A549 (cell line): ENCODE results near the gene ZNF821. TPM values are rescaled to one million over a fixed set of nuclear protein-coding genes. Genes with fewer than 3 reads are reported as not detected.

ENCODE experiments used
- ATAC-seq, 2 experiments: fragments of 200-7000 bp in 1 of 2; fragments of >200 bp in 1 of 2; cut with Nextera tagmentation in 1 of 2; cut with Tn5 transposase in 1 of 2; 3 replicates each; pipeline versions ENCODE4 v1.8.0 to v1.9.1; 2018 to 2020; ENCODE audit warnings: mild to moderate bottlenecking in 1 of 2, moderate library complexity in 1 of 2
- CTCF ChIA-PET: fragments of 300-600 bp; sonication (Branson Sonifier 250); formaldehyde crosslinking; extraction: SDS; loops from one replicate; lab custom pipeline; 2021; ENCODE audit warnings: antibody characterized with exemption, inconsistent platforms; lab: Yijun Ruan, JAX
- POLR2A ChIA-PET: fragments of 350-600 bp; formaldehyde crosslinking; extraction: SDS; loops from one replicate; lab custom pipeline; 2021; ENCODE audit warnings: antibody characterized with exemption, inconsistent platforms; lab: Yijun Ruan, JAX
- DNase-seq, 2 experiments: peaks; one replicate each; pipeline versions ENCODE4 v3.0.0 to v3.0.0-alpha.2; 2011 to 2016; ENCODE audit warnings: low read depth in 1 of 2, low spot score in 1 of 2
- FAIRE-seq: peaks from 2 replicates; lab custom pipeline; 2011; peaks lifted over from hg19 to GRCh38; lab: Jason Lieb, UNC
- H3K27ac ChIP-seq, 2 experiments: fragments of >200 bp; sonication (Bioruptor Twin); formaldehyde crosslinking; 3 replicates each; pipeline ENCODE4 v1.5.1; 2016 to 2017
- H3K4me1 ChIP-seq: fragments of >200 bp; sonication (Bioruptor Twin); formaldehyde crosslinking; 3 replicates; pipeline ENCODE4 v1.6.1; 2016
- H3K4me2 ChIP-seq: fragments of >200 bp; sonication (Bioruptor Twin); formaldehyde crosslinking; 3 replicates; pipeline ENCODE4 v1.6.1; 2016
- H3K4me3 ChIP-seq: fragments of >200 bp; sonication (Bioruptor Twin); formaldehyde crosslinking; 3 replicates; pipeline ENCODE4 v1.5.1; 2016
- H3K9me3 ChIP-seq: fragments of >200 bp; sonication (Bioruptor Twin); formaldehyde crosslinking; 3 replicates; pipeline ENCODE4 v1.6.1; 2016
- CBX2 ChIP-seq: fragments of 200-600 bp; sonication (generic); IDR thresholded peaks from 2 replicates; pipeline ENCODE4 v1.6.1; 2016; ENCODE audit warnings: low read depth, mild to moderate bottlenecking, borderline replicate concordance
- CBX8 ChIP-seq: fragments of 200-600 bp; sonication (generic); IDR thresholded peaks from 2 replicates; pipeline ENCODE4 v1.6.1; 2016
- CEBPB ChIP-seq, 2 experiments: fragments of >200 bp in 1 of 2; sonication (Bioruptor Twin) in 1 of 2; formaldehyde crosslinking in 1 of 2; IDR thresholded peaks; 2 replicates each; pipeline ENCODE4 v1.6.1; 2012 to 2016
- FOSB ChIP-seq: fragments of 250-450 bp; sonication (Bioruptor Pico); IDR thresholded peaks from 2 replicates; pipeline ENCODE4 v1.5.0; 2020; ENCODE audit warnings: mild to moderate bottlenecking, moderate library complexity
- HDAC2 ChIP-seq: fragments of 200-600 bp; sonication (generic); IDR thresholded peaks from 2 replicates; pipeline ENCODE4 v1.6.1; 2016
- HEYL ChIP-seq: fragments of 250-450 bp; sonication (Bioruptor Pico); IDR thresholded peaks from 2 replicates; pipeline ENCODE4 v1.8.0; 2021; ENCODE audit warnings: mild to moderate bottlenecking, moderate library complexity
- HOXB13 ChIP-seq: fragments of 250-450 bp; sonication (Bioruptor Pico); IDR thresholded peaks from 2 replicates; pipeline ENCODE4 v1.5.0; 2020; ENCODE audit warnings: low read depth, mild to moderate bottlenecking, moderate library complexity
- JUN ChIP-seq, 2 experiments: fragments of >200 bp; sonication (Bioruptor Twin); formaldehyde crosslinking; IDR thresholded peaks; 2 replicates in 1 of 2; 3 replicates in 1 of 2; pipeline ENCODE4 v1.6.1; 2016 to 2017
- MAZ ChIP-seq: fragments of 150-350 bp; IDR thresholded peaks from 2 replicates; pipeline ENCODE4 v1.6.1; 2014; ENCODE audit warnings: antibody characterized with exemption, low read depth, low read length, borderline replicate concordance
- MYC ChIP-seq: IDR thresholded peaks from 2 replicates; pipeline ENCODE4 v1.6.1; 2012; ENCODE audit warnings: mild to moderate bottlenecking, inconsistent platforms, low read length, improper control_type of control experiment, borderline replicate concordance
- NFE2L2 ChIP-seq: fragments of 150-350 bp; conservative IDR thresholded peaks from 2 replicates; pipeline ENCODE4 v1.6.1; 2014; ENCODE audit warnings: low read length
- NPAS2 ChIP-seq: fragments of 250-450 bp; sonication (Bioruptor Pico); IDR thresholded peaks from 2 replicates; pipeline ENCODE4 v1.8.0; 2022; ENCODE audit warnings: mild to moderate bottlenecking, moderate library complexity, borderline replicate concordance
- NR3C1 ChIP-seq: fragments of >200 bp; sonication (Bioruptor Twin); formaldehyde crosslinking; IDR thresholded peaks from 3 replicates; pipeline ENCODE4 v1.6.1; 2017
- POLR2AphosphoS2 ChIP-seq: conservative IDR thresholded peaks from 2 replicates; pipeline ENCODE4 v1.6.1; 2012; ENCODE audit warnings: low read length, improper control_type of control experiment, inconsistent platforms
- RNF2 ChIP-seq: fragments of 200-600 bp; sonication (generic); IDR thresholded peaks from 2 replicates; pipeline ENCODE4 v1.6.1; 2016; ENCODE audit warnings: low read depth, mild to moderate bottlenecking, antibody characterized with exemption, moderate library complexity, borderline replicate concordance
- SREBF2 ChIP-seq: fragments of 450-650 bp; IDR thresholded peaks from 2 replicates; pipeline ENCODE4 v1.6.1; 2014; ENCODE audit warnings: mild to moderate bottlenecking, moderate library complexity
- ZC3H11A ChIP-seq: fragments of 450-650 bp; IDR thresholded peaks from 2 replicates; pipeline ENCODE4 v1.6.1; 2014; ENCODE audit warnings: antibody characterized with exemption, mild to moderate bottlenecking
- ZNF302 ChIP-seq: fragments of 250-450 bp; sonication (Bioruptor Pico); IDR thresholded peaks from 2 replicates; pipeline ENCODE4 v1.9.0; 2021; ENCODE audit warnings: inconsistent platforms, mild to moderate bottlenecking, moderate library complexity
- WGBS: methylation state at CpG from one replicate; pipeline ENCODE4 v1.1.6; 2017; ENCODE audit errors: missing lambda C conversion rate; 5-methylcytosine and 5-hydroxymethylcytosine counted together
- polyA plus RNA-seq, 4 experiments: library from polyadenylated mRNA; depleted of rRNA in 3 of 4; stranded (reverse); fragments of >200 nt; fragmentation: RNase III in 1 of 4; extraction: RNeasy Plus Mini Kit Qiagen cat#74134 plus additional on column Dnase treatment in 1 of 4; gene quantifications; 2 replicates in 3 of 4; 3 replicates in 1 of 4; pipeline ENCODE4 v1.2.3, GENCODE V29; 2011 to 2017
- TF ChIP-seq, protein P1 (sequence below): fragments of 150-350 bp; IDR thresholded peaks from 2 replicates; pipeline ENCODE4 v1.6.1; 2014; ENCODE audit warnings: low read depth, mild to moderate bottlenecking, low read length
- TF ChIP-seq, protein P2 (sequence below): IDR thresholded peaks from 2 replicates; pipeline ENCODE4 v1.6.1; 2012; ENCODE audit warnings: low read depth, borderline replicate concordance
- TF ChIP-seq, protein P3 (sequence below): fragments of >200 bp; sonication (Bioruptor Twin); formaldehyde crosslinking; IDR thresholded peaks from 2 replicates; pipeline ENCODE4 v1.6.1; 2016
- TF ChIP-seq, protein P4 (sequence below): fragments of 200-600 bp; sonication (generic); IDR thresholded peaks from 2 replicates; pipeline ENCODE4 v1.6.1; 2016; ENCODE audit warnings: antibody characterized with exemption, mild to moderate bottlenecking, moderate library complexity
- TF ChIP-seq, protein P5 (sequence below): IDR thresholded peaks from 2 replicates; pipeline ENCODE4 v1.6.1; 2012

The ZNF821 gene
- polyA plus RNA-seq, 2 of the 4 experiments (the other 2 are of a cell fraction), result 3.8 to 4.5 TPM

DNA sequence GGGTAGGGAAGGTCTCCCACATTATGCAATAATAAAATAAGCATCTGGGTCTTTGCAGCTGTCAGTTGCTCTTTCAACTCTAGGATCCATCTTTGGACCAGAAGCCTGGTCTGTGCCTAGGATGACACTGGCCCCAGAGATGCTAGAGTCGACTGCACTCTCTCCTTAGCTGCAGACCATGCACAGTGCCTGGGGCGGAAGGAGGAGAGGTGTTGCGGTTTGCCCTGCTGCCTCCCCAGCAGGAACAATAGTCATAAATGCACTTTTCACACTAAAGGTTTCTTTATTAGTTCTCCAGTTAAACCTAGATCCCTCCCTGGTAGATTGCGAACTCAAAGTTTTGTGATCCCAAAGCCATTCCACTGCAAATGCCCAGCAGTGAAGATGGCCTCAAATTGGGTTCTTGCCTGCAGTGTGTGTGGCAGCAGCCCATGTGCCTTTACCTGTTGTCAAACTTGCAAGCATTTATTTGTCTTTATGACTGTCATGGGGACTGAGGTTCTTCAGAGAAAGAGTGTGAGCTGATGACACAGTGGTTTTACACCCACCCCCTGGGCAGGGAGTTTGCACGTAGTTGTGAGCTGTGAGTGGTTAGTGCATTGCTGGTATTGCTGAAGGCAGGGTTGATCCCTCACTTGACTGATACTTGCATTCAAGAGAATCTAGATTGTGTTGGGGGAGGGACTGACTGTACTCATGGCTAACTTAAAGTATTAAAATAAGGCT is 27.9 kb downstream of the ZNF821 start:
- Histone ChIP-seq H3K27ac (no peak overlapping the region), H3K4me1 (peaks cover 9% of the 10 kb centered on the region; the same call in 1 of the 3 replicates), H3K9me3 (no peaks in the 10 kb centered on the region), H3K4me3 (no peak overlapping the region), H3K4me2 (no peak overlapping the region)
- 97% methylated on average over 5 of the region's 5 CpGs for WGBS
- TF ChIP-seq, protein P1, sequence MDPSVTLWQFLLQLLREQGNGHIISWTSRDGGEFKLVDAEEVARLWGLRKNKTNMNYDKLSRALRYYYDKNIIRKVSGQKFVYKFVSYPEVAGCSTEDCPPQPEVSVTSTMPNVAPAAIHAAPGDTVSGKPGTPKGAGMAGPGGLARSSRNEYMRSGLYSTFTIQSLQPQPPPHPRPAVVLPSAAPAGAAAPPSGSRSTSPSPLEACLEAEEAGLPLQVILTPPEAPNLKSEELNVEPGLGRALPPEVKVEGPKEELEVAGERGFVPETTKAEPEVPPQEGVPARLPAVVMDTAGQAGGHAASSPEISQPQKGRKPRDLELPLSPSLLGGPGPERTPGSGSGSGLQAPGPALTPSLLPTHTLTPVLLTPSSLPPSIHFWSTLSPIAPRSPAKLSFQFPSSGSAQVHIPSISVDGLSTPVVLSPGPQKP, result no peak
- TF ChIP-seq CEBPB (IDR thresholded peaks at IDR 0.05) (no peak), HOXB13 (CRISPR knock-in tag) (no peak), SREBF2 (no peak), ZNF302 (CRISPR knock-in tag) (no peak), HEYL (CRISPR knock-in tag) (no peak)
- TF ChIP-seq, protein P2, sequence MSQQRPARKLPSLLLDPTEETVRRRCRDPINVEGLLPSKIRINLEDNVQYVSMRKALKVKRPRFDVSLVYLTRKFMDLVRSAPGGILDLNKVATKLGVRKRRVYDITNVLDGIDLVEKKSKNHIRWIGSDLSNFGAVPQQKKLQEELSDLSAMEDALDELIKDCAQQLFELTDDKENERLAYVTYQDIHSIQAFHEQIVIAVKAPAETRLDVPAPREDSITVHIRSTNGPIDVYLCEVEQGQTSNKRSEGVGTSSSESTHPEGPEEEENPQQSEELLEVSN, result no peak
- ATAC-seq (no peak), FAIRE-seq (no peak), DNase-seq (no peak)
- CTCF ChIA-PET, result interaction anchor here (0.5 to 2.3 kb wide), 3 partner anchors 17 to 84 kb away, joined by 3 to 14 read pairs (median 3); partner anchors contain the start of gene ZNF821
- POLR2A ChIA-PET, result no interaction called here

DNA sequence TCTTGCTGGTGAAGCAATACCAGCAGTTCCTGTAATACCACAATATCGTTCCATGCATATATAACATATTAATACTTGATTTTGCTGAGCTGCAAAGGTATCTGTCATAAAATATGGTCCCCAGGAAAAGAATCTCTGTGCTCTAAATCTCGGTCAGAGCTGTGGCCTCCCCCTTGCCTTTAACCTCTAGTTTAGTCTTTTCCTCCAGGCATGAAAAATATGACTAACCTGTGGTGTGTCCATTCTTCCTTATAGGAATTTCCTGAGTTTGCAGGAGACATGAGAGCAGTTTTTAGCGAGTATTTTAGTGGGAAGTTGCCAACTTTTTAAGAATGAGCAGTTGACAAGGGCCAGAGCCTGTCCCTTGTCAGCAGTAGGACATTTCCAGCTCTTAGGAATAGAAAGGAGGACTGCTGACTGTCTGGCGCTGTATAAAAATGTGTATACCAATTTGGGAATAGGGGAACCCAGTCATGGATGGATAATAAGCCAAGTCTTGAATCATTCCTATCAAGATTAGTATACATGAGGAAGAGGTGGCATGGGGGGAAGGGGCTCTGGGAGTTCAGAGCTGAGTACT is 29.5 kb downstream of the ZNF821 start:
- TF ChIP-seq CBX2, result no peak
- no peak for TF ChIP-seq NPAS2 (CRISPR knock-in tag)
- TF ChIP-seq POLR2AphosphoS2, result no peak
- no peak for TF ChIP-seq HEYL (CRISPR knock-in tag)
- TF ChIP-seq, protein P3, sequence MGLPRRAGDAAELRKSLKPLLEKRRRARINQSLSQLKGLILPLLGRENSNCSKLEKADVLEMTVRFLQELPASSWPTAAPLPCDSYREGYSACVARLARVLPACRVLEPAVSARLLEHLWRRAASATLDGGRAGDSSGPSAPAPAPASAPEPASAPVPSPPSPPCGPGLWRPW, result no peak
- TF ChIP-seq MAZ, result no peak
- no peak for TF ChIP-seq NFE2L2
- TF ChIP-seq SREBF2, result no peak
- TF ChIP-seq JUN (IDR thresholded peaks at IDR 0.05), result no peak
- TF ChIP-seq CBX8, result no peak
- TF ChIP-seq RNF2, result no peak
- TF ChIP-seq MYC, result no peak
- TF ChIP-seq, protein P4, sequence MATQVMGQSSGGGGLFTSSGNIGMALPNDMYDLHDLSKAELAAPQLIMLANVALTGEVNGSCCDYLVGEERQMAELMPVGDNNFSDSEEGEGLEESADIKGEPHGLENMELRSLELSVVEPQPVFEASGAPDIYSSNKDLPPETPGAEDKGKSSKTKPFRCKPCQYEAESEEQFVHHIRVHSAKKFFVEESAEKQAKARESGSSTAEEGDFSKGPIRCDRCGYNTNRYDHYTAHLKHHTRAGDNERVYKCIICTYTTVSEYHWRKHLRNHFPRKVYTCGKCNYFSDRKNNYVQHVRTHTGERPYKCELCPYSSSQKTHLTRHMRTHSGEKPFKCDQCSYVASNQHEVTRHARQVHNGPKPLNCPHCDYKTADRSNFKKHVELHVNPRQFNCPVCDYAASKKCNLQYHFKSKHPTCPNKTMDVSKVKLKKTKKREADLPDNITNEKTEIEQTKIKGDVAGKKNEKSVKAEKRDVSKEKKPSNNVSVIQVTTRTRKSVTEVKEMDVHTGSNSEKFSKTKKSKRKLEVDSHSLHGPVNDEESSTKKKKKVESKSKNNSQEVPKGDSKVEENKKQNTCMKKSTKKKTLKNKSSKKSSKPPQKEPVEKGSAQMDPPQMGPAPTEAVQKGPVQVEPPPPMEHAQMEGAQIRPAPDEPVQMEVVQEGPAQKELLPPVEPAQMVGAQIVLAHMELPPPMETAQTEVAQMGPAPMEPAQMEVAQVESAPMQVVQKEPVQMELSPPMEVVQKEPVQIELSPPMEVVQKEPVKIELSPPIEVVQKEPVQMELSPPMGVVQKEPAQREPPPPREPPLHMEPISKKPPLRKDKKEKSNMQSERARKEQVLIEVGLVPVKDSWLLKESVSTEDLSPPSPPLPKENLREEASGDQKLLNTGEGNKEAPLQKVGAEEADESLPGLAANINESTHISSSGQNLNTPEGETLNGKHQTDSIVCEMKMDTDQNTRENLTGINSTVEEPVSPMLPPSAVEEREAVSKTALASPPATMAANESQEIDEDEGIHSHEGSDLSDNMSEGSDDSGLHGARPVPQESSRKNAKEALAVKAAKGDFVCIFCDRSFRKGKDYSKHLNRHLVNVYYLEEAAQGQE, result no peak
- TF ChIP-seq NR3C1, result no peak
- TF ChIP-seq FOSB, result no peak
- TF ChIP-seq ZC3H11A, result no peak
- no peak for TF ChIP-seq HDAC2
- TF ChIP-seq, protein P5, sequence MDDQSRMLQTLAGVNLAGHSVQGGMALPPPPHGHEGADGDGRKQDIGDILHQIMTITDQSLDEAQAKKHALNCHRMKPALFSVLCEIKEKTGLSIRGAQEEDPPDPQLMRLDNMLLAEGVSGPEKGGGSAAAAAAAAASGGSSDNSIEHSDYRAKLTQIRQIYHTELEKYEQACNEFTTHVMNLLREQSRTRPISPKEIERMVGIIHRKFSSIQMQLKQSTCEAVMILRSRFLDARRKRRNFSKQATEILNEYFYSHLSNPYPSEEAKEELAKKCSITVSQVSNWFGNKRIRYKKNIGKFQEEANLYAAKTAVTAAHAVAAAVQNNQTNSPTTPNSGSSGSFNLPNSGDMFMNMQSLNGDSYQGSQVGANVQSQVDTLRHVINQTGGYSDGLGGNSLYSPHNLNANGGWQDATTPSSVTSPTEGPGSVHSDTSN, result no peak
- POLR2A ChIA-PET, result no interaction called here
- no peak overlapping the region for H3K4me3 ChIP-seq
- CTCF ChIA-PET, result interaction anchor here (2.3 kb wide), 1 partner anchor 29 kb away, joined by 14 read pairs; the partner anchor contains the start of gene ZNF821
- 93% methylated on average over 4 of the region's 4 CpGs for WGBS
- ATAC-seq (no peak), FAIRE-seq (no peak), DNase-seq (no peak)
- no peak overlapping the region for H3K27ac ChIP-seq
- peaks cover 9% of the 10 kb centered on the region; the same call in 1 of the 3 replicates for H3K4me1 ChIP-seq
- H3K9me3 ChIP-seq, result no peaks in the 10 kb centered on the region
- no peak overlapping the region for H3K4me2 ChIP-seq
